B cell (primary cell): ENCODE results near the gene METTL25. TPM values are rescaled to one million over a fixed set of nuclear protein-coding genes. Genes with fewer than 3 reads are reported as not detected.

Experiments
- ATAC-seq: fragments of 200-7000 bp; cut with Tn5 transposase; one replicate; pipeline ENCODE4 v1.10.0; 2021; ENCODE audit warnings: low read depth, mild to moderate bottlenecking, moderate number of reproducible peaks, moderate library complexity
- CTCF ChIA-PET: fragments of 350-600 bp; sonication (Branson Sonifier 250); formaldehyde crosslinking; loops from one replicate; lab custom pipeline; 2021; ENCODE audit warnings: antibody characterized with exemption, inconsistent platforms; lab: Charles Lee
- POLR2A ChIA-PET: fragments of 350-600 bp; sonication (Branson Sonifier 250); formaldehyde crosslinking; loops from one replicate; lab custom pipeline; 2021; ENCODE audit warnings: antibody characterized with exemption; lab: Charles Lee
- DNase-seq: peaks from one replicate; pipeline ENCODE4 v3.0.0; 2013
- H2AFZ ChIP-seq: 2 replicates; pipeline ENCODE4 v1.6.1; 2012; ENCODE audit warnings: mild to moderate bottlenecking, low read depth, low read length; ENCODE audit not compliant: insufficient read depth, poor library complexity, severe bottlenecking
- H3K27ac ChIP-seq, 2 donors: 1 replicate in 1 of 2; 2 replicates in 1 of 2; pipeline ENCODE4 v1.5.1; 2012 to 2013; ENCODE audit warnings: low read length in 2 of 2, mild to moderate bottlenecking in 2 of 2, moderate library complexity in 1 of 2
- H3K27me3 ChIP-seq, 4 experiments: fragments of 200-600 bp in 1 of 4; sonication (generic) in 1 of 4; replicated peaks in 1 of 4; 1 replicate in 2 of 4; 2 replicates in 2 of 4; pipeline versions ENCODE4 v1.6.1 to v1.7.0; 2013 to 2016; ENCODE audit warnings: low read length in 3 of 4, mild to moderate bottlenecking in 2 of 4, mixed read lengths in 1 of 4, moderate library complexity in 1 of 4; ENCODE audit not compliant: insufficient read depth in 4 of 4, control insufficient read depth in 3 of 4; ENCODE audit errors: control extremely low read depth in 1 of 4
- H3K36me3 ChIP-seq, 2 experiments: replicated peaks in 1 of 2; 1 replicate in 1 of 2; 2 replicates in 1 of 2; pipeline versions ENCODE4 v1.6.1 to v1.7.1; 2013; ENCODE audit warnings: low read length in 1 of 2; ENCODE audit not compliant: insufficient read depth in 2 of 2, control insufficient read depth in 1 of 2; ENCODE audit errors: control extremely low read depth in 1 of 2, extremely low read depth in 1 of 2
- H3K4me1 ChIP-seq, 2 donors: fragments of 200-600 bp in 1 of 2; sonication (generic) in 1 of 2; 1 replicate in 1 of 2; 2 replicates in 1 of 2; pipeline versions ENCODE4 v1.5.1 to v1.6.1; 2013 to 2017; ENCODE audit warnings: low read length in 2 of 2; ENCODE audit not compliant: control insufficient read depth in 2 of 2, insufficient read depth in 2 of 2
- H3K4me2 ChIP-seq: replicated peaks from 2 replicates; pipeline ENCODE3; 2012; ENCODE audit warnings: mild to moderate bottlenecking, low read depth, low read length; ENCODE audit not compliant: poor library complexity, severe bottlenecking
- H3K4me3 ChIP-seq, 5 experiments: fragments of 200-600 bp in 1 of 5; sonication (generic) in 1 of 5; 1 replicate in 3 of 5; 2 replicates in 2 of 5; pipeline versions ENCODE4 v1.5.1 to v1.7.0; 2011 to 2016; ENCODE audit warnings: low read length in 4 of 5, mild to moderate bottlenecking in 4 of 5, low read depth in 2 of 5, control low read depth in 1 of 5, moderate library complexity in 1 of 5; ENCODE audit not compliant: insufficient read depth in 1 of 5; ENCODE audit errors: control extremely low read depth in 1 of 5, extremely low read depth in 1 of 5
- H3K79me2 ChIP-seq: fragments of 200-600 bp; sonication (generic); one replicate; pipeline ENCODE4 v1.6.0; 2016; ENCODE audit warnings: low read length; ENCODE audit not compliant: control insufficient read depth, insufficient read depth
- H3K9ac ChIP-seq: fragments of 200-600 bp; sonication (generic); 2 replicates; pipeline ENCODE4 v1.6.1; 2017; ENCODE audit warnings: mild to moderate bottlenecking, low read length, moderate library complexity
- H3K9me3 ChIP-seq, 3 donors: one replicate each; pipeline versions ENCODE4 v1.6.1 to v1.7.1; 2013; ENCODE audit warnings: low read length in 2 of 3; ENCODE audit not compliant: control insufficient read depth in 2 of 3, insufficient read depth in 1 of 3; ENCODE audit errors: control extremely low read depth in 1 of 3
- H4K20me1 ChIP-seq: 2 replicates; pipeline ENCODE4 v1.6.0; 2012; ENCODE audit warnings: mild to moderate bottlenecking, low read length; ENCODE audit not compliant: insufficient read depth, control insufficient read depth, poor library complexity, severe bottlenecking
- H3K27ac Mint-ChIP-seq: one replicate; pipeline ENCODE4 v1.8.0; 2021; ENCODE audit warnings: mixed read lengths
- H3K27me3 Mint-ChIP-seq: one replicate; pipeline ENCODE4 v1.8.0; 2021; ENCODE audit warnings: mixed read lengths
- H3K4me1 Mint-ChIP-seq: one replicate; pipeline ENCODE4 v1.8.0; 2021; ENCODE audit warnings: mixed read lengths
- H3K4me3 Mint-ChIP-seq: one replicate; pipeline ENCODE4 v1.8.0; 2021; ENCODE audit warnings: mixed read lengths
- H3K9me3 Mint-ChIP-seq: one replicate; pipeline ENCODE4 v1.8.0; 2022; ENCODE audit warnings: mixed read lengths; ENCODE audit not compliant: insufficient read depth
- EZH2 ChIP-seq: IDR thresholded peaks from 2 replicates; pipeline ENCODE4 v1.6.1; 2012; ENCODE audit warnings: borderline replicate concordance, low read depth, mild to moderate bottlenecking, moderate library complexity, low read length; ENCODE audit not compliant: insufficient read depth, poor library complexity, severe bottlenecking
- WGBS: methylation state at CpG from one replicate; pipeline ENCODE4 v1.1.5; 2013; ENCODE audit warnings: missing lambda C conversion rate; ENCODE audit not compliant: insufficient coverage; 5-methylcytosine and 5-hydroxymethylcytosine counted together
- intact Hi-C: fragments of 100-400 bp; cut with micrococcal nuclease; formaldehyde crosslinking; loops from one replicate; pipeline ENCODE4 v1.10.0; 2022
- polyA plus RNA-seq: library from polyadenylated mRNA; depleted of rRNA; stranded (reverse); fragments of >200 nt; gene quantifications from 2 replicates; pipeline ENCODE4 v1.2.3, GENCODE V29; 2012
- total RNA-seq, 2 donors: library from RNA; stranded (reverse); fragments of 120-200 nt in 1 of 2; gene quantifications; 1 replicate in 1 of 2; 2 replicates in 1 of 2; pipeline versions ENCODE4 v1.2.3 to v1.2.4, GENCODE V29; 2013 to 2022
- TF ChIP-seq, protein P1 (sequence below): fragments of 200-600 bp; IDR thresholded peaks from one replicate; pipeline ENCODE4 v1.8.0; 2022; ENCODE audit warnings: antibody characterized with exemption, mild to moderate bottlenecking

Gene METTL25
- total and polyA plus RNA-seq, 2 donors (not counting 1 experiment from before 2014, with no cell fraction given): 5.4 to 24.1 TPM

GRCh38 chr12:82523996-82524395 lies 165.7 kb downstream of the METTL25 start:
- ATAC-seq (no peak), DNase-seq (no peak)
- Histone ChIP-seq H3K36me3 (no peaks in the 10 kb centered on the region), H3K79me2 (no peaks in the 10 kb centered on the region), H2AFZ (no peak overlapping the region), H4K20me1 (no peaks in the 10 kb centered on the region), H3K27me3 (no peaks in the 10 kb centered on the region), H3K4me2 (no peak overlapping the region), H3K9ac (no peak overlapping the region), H3K4me3 (no peak overlapping the region), H3K9me3 (no peaks in the 10 kb centered on the region), H3K27ac (no peak overlapping the region), H3K4me1 (no peaks in the 10 kb centered on the region)
- TF ChIP-seq EZH2: no peak
- TF ChIP-seq, protein P1, sequence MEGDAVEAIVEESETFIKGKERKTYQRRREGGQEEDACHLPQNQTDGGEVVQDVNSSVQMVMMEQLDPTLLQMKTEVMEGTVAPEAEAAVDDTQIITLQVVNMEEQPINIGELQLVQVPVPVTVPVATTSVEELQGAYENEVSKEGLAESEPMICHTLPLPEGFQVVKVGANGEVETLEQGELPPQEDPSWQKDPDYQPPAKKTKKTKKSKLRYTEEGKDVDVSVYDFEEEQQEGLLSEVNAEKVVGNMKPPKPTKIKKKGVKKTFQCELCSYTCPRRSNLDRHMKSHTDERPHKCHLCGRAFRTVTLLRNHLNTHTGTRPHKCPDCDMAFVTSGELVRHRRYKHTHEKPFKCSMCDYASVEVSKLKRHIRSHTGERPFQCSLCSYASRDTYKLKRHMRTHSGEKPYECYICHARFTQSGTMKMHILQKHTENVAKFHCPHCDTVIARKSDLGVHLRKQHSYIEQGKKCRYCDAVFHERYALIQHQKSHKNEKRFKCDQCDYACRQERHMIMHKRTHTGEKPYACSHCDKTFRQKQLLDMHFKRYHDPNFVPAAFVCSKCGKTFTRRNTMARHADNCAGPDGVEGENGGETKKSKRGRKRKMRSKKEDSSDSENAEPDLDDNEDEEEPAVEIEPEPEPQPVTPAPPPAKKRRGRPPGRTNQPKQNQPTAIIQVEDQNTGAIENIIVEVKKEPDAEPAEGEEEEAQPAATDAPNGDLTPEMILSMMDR: no peak
- intact Hi-C loops: no loop called here
- ChIA-PET CTCF (interaction anchor here (1.8 kb wide), 1 partner anchor 14 kb away, joined by 4 read pairs; no protein-coding TSS in a partner anchor), POLR2A (no interaction called here)
- no peaks in the 10 kb centered on the region for H3K9me3 Mint-ChIP-seq
- no peak overlapping the region for H3K27ac Mint-ChIP-seq
- H3K4me3 Mint-ChIP-seq: no peak overlapping the region
- no peaks in the 10 kb centered on the region for H3K27me3 Mint-ChIP-seq
- WGBS: 88% methylated on average over 3 of the region's 3 CpGs
- H3K4me1 Mint-ChIP-seq: no peaks in the 10 kb centered on the region

- no peaks in the 10 kb centered on the region for H3K9me3 ChIP-seq
- H3K4me3 Mint-ChIP-seq: no peak overlapping the region
- no peak overlapping the region for H3K9ac ChIP-seq
- no peaks in the 10 kb centered on the region for H3K4me1 Mint-ChIP-seq
- no peaks in the 10 kb centered on the region for H4K20me1 ChIP-seq
- ATAC-seq: no peak
- intact Hi-C loops: loop anchor here (5.0 kb wide), 1 partner anchor 1978 kb away; no protein-coding TSS in a partner anchor
- H3K9me3 Mint-ChIP-seq: no peaks in the 10 kb centered on the region
- ChIA-PET POLR2A (no interaction called here), CTCF (interaction anchor here (1.8 kb wide), 1 partner anchor 14 kb away, joined by 4 read pairs; no protein-coding TSS in a partner anchor)
- WGBS: no CpG with 5 or more reads among the region's 2 CpGs
- H3K4me3 ChIP-seq: no peak overlapping the region
- H3K4me2 ChIP-seq: no peak overlapping the region
- H3K27ac ChIP-seq: no peak overlapping the region
- H2AFZ ChIP-seq: no peak overlapping the region
- no peaks in the 10 kb centered on the region for H3K27me3 Mint-ChIP-seq
- no peaks in the 10 kb centered on the region for H3K4me1 ChIP-seq
- no peak overlapping the region for H3K27ac Mint-ChIP-seq
- H3K36me3 ChIP-seq: no peaks in the 10 kb centered on the region
- no peak for DNase-seq
- no peaks in the 10 kb centered on the region for H3K79me2 ChIP-seq
- H3K27me3 ChIP-seq: no peaks in the 10 kb centered on the region
- no peak for TF ChIP-seq EZH2
- TF ChIP-seq, protein P1: no peak
Observed at GRCh38 chr12:82524641-82525040, 166.3 kb downstream of the METTL25 start.
